ENCODE results near the gene PEX3. TPM values are rescaled to one million over a fixed set of nuclear protein-coding genes. Genes with fewer than 3 reads are reported as not detected.

PEX3 gene
- total RNA-seq, 1 donor from 2014 or later = 7.8 TPM

DNA sequence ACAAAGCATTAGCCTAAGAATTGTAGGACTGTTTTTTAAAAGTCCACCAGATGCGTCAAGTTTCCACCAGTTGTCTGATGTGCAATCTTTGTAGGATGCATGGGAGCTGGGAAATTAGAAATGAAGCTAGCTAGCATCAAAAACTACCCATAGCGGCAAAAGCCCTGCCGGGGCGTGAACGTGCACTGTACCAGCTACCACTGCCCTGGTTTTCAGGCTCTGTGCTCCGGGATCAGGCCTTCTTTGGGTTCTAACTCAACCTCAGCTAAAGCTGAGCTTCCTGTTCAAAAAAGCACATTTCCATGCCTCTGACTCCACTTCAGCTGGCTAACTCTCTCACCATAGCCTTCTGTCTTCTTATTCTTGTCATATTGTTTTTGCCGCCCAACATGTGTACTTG, 87.8 kb downstream of the PEX3 start:
- TF ChIP-seq, protein P1, sequence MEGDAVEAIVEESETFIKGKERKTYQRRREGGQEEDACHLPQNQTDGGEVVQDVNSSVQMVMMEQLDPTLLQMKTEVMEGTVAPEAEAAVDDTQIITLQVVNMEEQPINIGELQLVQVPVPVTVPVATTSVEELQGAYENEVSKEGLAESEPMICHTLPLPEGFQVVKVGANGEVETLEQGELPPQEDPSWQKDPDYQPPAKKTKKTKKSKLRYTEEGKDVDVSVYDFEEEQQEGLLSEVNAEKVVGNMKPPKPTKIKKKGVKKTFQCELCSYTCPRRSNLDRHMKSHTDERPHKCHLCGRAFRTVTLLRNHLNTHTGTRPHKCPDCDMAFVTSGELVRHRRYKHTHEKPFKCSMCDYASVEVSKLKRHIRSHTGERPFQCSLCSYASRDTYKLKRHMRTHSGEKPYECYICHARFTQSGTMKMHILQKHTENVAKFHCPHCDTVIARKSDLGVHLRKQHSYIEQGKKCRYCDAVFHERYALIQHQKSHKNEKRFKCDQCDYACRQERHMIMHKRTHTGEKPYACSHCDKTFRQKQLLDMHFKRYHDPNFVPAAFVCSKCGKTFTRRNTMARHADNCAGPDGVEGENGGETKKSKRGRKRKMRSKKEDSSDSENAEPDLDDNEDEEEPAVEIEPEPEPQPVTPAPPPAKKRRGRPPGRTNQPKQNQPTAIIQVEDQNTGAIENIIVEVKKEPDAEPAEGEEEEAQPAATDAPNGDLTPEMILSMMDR (conservative IDR thresholded peaks at IDR 0.05; ENCODE audit: low read depth, low read length) = no peak
- DNase-seq (ENCODE audit: low read depth) = no peak
- no peak overlapping the region for H3K4me3 ChIP-seq (ENCODE audit: low read depth, low read length)

DNA sequence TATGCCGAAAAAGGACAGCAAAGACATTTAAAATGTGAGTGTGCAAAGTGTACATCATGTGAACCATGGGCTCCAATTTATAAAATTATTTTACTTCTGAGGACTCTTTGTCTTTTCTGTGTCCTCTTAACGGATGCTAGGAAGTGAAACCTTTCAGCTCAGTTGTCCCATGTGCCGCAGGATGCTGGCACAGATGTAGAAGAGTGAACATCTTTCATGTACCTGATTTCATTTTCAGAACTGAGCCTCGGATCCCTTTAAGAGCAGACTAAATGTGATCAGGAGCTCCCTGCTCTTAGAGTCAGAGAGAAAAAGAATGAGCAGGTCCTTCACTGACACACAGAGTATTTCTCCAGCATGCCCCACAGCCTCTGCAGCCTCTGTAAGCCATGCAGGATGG, 88.5 kb downstream of the PEX3 start:
- no peak overlapping the region for H3K4me3 ChIP-seq (ENCODE audit: low read depth, low read length)
- TF ChIP-seq, protein P1 (conservative IDR thresholded peaks at IDR 0.05; ENCODE audit: low read depth, low read length) = no peak
- no peak for DNase-seq (ENCODE audit: low read depth)

- DNase-seq (ENCODE audit: low read depth) = no peak
- TF ChIP-seq, protein P1 (conservative IDR thresholded peaks at IDR 0.05; ENCODE audit: low read depth, low read length) = no peak
- no peak overlapping the region for H3K4me3 ChIP-seq (ENCODE audit: low read depth, low read length)
Observed at GRCh38 chr6:143539734-143540133, 89.1 kb downstream of the PEX3 start.

GRCh38 chr6:143540192-143540591, 89.6 kb downstream of the PEX3 start:
- TF ChIP-seq, protein P1 (conservative IDR thresholded peaks at IDR 0.05; ENCODE audit: low read depth, low read length) = no peak
- no peak overlapping the region for H3K4me3 ChIP-seq (ENCODE audit: low read depth, low read length)
- no peak for DNase-seq (ENCODE audit: low read depth)

Other genes starting within 250 kb of the PEX3 start
- gene ADAT2, start 110 bp upstream of the PEX3 start, total RNA-seq = 4.9 and 6.3 TPM in 2 replicates
- 54.8 and 70.4 TPM in 2 replicates for gene FUCA2, start 60.9 kb downstream of the PEX3 start, total RNA-seq
- gene PHACTR2, start 227.2 kb downstream of the PEX3 start, total RNA-seq = 13.8 and 15.9 TPM in 2 replicates

Measured in epithelial cell of proximal tubule (primary cell).